ENCODE measurements around the gene EIF4E2. TPM values are rescaled to one million over a fixed set of nuclear protein-coding genes. Genes with fewer than 3 reads are reported as not detected.

The EIF4E2 gene
- polyA plus RNA-seq, 1 experiment: 40.5 TPM

GRCh38 chr2:232600053-232600773 lies 49.7 kb downstream of the EIF4E2 start:
- CTCF ChIA-PET: no interaction called here

GRCh38 chr2:232603283-232603682 lies 52.8 kb downstream of the EIF4E2 start:
- H3K27me3 ChIP-seq (ENCODE audit: control insufficient read depth, insufficient read depth, low read length): peaks cover 11% of the 10 kb centered on the region
- H3K27ac ChIP-seq (ENCODE audit: low read depth, low read length): no peak overlapping the region
- H3K9me3 ChIP-seq (ENCODE audit: control insufficient read depth, insufficient read depth, low read length): no peaks in the 10 kb centered on the region; the same call in 1 of the 2 replicates
- DNase-seq (ENCODE audit: low read depth, low spot score): no peak
- ChIA-PET CTCF (interaction anchor here (0.7 kb wide), 2 partner anchors 111 to 648 kb away, joined by 3 to 5 read pairs; partner anchors contain the start of gene ATG16L1), POLR2A (no interaction called here)
- TF ChIP-seq CTCF (IDR thresholded peaks at IDR 0.05; ENCODE audit: low read depth, low read length): no peak
- H3K4me3 ChIP-seq (ENCODE audit: low read depth, low read length): no peak overlapping the region

More at GRCh38 chr2:232600053-232600773, 49.7 kb downstream of the EIF4E2 start:
- Histone ChIP-seq H3K27ac (ENCODE audit: low read depth, low read length) (no peak overlapping the region), H3K4me3 (ENCODE audit: low read depth, low read length) (no peak overlapping the region), H3K9me3 (ENCODE audit: control insufficient read depth, insufficient read depth, low read length) (no peaks in the 10 kb centered on the region), H3K27me3 (ENCODE audit: control insufficient read depth, insufficient read depth, low read length) (peaks cover 12% of the 10 kb centered on the region)
- no peak for TF ChIP-seq CTCF (IDR thresholded peaks at IDR 0.05; ENCODE audit: low read depth, low read length)
- POLR2A ChIA-PET: interaction anchor here (0.6 kb wide), 1 partner anchor 16 kb away, joined by 3 read pairs; no protein-coding TSS in a partner anchor
- DNase-seq (ENCODE audit: low read depth, low spot score): no peak

- DNase-seq (ENCODE audit: low read depth, low spot score): no peak
- ChIA-PET POLR2A (interaction anchor here (0.6 kb wide), 1 partner anchor 66 kb away, joined by 4 read pairs; no protein-coding TSS in a partner anchor), CTCF (interaction anchor here (1.0 to 1.4 kb wide), 2 partner anchors 10 to 12 kb away, joined by 4 to 11 read pairs; no protein-coding TSS in a partner anchor)
- Histone ChIP-seq H3K9me3 (ENCODE audit: control insufficient read depth, insufficient read depth, low read length) (no peaks in the 10 kb centered on the region; the same call in 1 of the 2 replicates), H3K27ac (ENCODE audit: low read depth, low read length) (no peak overlapping the region), H3K27me3 (ENCODE audit: control insufficient read depth, insufficient read depth, low read length) (peaks cover 8% of the 10 kb centered on the region), H3K4me3 (ENCODE audit: low read depth, low read length) (no peak overlapping the region)
- no peak for TF ChIP-seq CTCF (IDR thresholded peaks at IDR 0.05; ENCODE audit: low read depth, low read length)
Observed at GRCh38 chr2:232604535-232604934, 54.0 kb downstream of the EIF4E2 start.

GRCh38 chr2:232607011-232607410 lies 56.5 kb downstream of the EIF4E2 start:
- TF ChIP-seq CTCF (IDR thresholded peaks at IDR 0.05; ENCODE audit: low read depth, low read length): no peak
- H3K27ac ChIP-seq (ENCODE audit: low read depth, low read length): no peak overlapping the region
- no peak overlapping the region for H3K4me3 ChIP-seq (ENCODE audit: low read depth, low read length)
- POLR2A ChIA-PET: interaction anchor here (0.7 kb wide), 1 partner anchor 106 kb away, joined by 3 read pairs; no protein-coding TSS in a partner anchor
- CTCF ChIA-PET: interaction anchor here (0.7 to 1.0 kb wide), 7 partner anchors 26 to 655 kb away, joined by 3 to 8 read pairs (median 5); partner anchors contain the start of genes ATG16L1 and EFHD1
- H3K27me3 ChIP-seq (ENCODE audit: control insufficient read depth, insufficient read depth, low read length): peaks cover 8% of the 10 kb centered on the region
- H3K9me3 ChIP-seq (ENCODE audit: control insufficient read depth, insufficient read depth, low read length): no peaks in the 10 kb centered on the region; the same call in 1 of the 2 replicates
- no peak for DNase-seq (ENCODE audit: low read depth, low spot score)

GRCh38 chr2:232609607-232610006 lies 59.1 kb downstream of the EIF4E2 start:
- no peak for DNase-seq (ENCODE audit: low read depth, low spot score)
- CTCF ChIA-PET: interaction anchor here (0.6 kb wide), 1 partner anchor 137 kb away, joined by 3 read pairs; no protein-coding TSS in a partner anchor
- POLR2A ChIA-PET: no interaction called here
- Histone ChIP-seq H3K4me3 (ENCODE audit: low read depth, low read length) (no peak overlapping the region), H3K9me3 (ENCODE audit: control insufficient read depth, insufficient read depth, low read length) (no peaks in the 10 kb centered on the region; the same call in 1 of the 2 replicates), H3K27me3 (ENCODE audit: control insufficient read depth, insufficient read depth, low read length) (no peaks in the 10 kb centered on the region), H3K27ac (ENCODE audit: low read depth, low read length) (no peak overlapping the region)
- TF ChIP-seq CTCF (IDR thresholded peaks at IDR 0.05; ENCODE audit: low read depth, low read length): no peak
